GM12872 (cell line): ENCODE measurements around the gene UBE2E3.

ENCODE experiments used
- TF ChIP-seq, protein P1 (sequence below): IDR thresholded peaks from 3 replicates; pipeline ENCODE4 v1.5.1; 2011; ENCODE audit warnings: low read depth, mild to moderate bottlenecking, low read length, moderate library complexity; ENCODE audit not compliant: insufficient read depth

UBE2E3 gene

GRCh38 chr2:181005326-181005655 is 24.9 kb downstream of the UBE2E3 start:
- TF ChIP-seq, protein P1, sequence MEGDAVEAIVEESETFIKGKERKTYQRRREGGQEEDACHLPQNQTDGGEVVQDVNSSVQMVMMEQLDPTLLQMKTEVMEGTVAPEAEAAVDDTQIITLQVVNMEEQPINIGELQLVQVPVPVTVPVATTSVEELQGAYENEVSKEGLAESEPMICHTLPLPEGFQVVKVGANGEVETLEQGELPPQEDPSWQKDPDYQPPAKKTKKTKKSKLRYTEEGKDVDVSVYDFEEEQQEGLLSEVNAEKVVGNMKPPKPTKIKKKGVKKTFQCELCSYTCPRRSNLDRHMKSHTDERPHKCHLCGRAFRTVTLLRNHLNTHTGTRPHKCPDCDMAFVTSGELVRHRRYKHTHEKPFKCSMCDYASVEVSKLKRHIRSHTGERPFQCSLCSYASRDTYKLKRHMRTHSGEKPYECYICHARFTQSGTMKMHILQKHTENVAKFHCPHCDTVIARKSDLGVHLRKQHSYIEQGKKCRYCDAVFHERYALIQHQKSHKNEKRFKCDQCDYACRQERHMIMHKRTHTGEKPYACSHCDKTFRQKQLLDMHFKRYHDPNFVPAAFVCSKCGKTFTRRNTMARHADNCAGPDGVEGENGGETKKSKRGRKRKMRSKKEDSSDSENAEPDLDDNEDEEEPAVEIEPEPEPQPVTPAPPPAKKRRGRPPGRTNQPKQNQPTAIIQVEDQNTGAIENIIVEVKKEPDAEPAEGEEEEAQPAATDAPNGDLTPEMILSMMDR, result no peak

GRCh38 chr2:181005809-181006208 is 25.4 kb downstream of the UBE2E3 start:
- TF ChIP-seq, protein P1, result no peak

DNA sequence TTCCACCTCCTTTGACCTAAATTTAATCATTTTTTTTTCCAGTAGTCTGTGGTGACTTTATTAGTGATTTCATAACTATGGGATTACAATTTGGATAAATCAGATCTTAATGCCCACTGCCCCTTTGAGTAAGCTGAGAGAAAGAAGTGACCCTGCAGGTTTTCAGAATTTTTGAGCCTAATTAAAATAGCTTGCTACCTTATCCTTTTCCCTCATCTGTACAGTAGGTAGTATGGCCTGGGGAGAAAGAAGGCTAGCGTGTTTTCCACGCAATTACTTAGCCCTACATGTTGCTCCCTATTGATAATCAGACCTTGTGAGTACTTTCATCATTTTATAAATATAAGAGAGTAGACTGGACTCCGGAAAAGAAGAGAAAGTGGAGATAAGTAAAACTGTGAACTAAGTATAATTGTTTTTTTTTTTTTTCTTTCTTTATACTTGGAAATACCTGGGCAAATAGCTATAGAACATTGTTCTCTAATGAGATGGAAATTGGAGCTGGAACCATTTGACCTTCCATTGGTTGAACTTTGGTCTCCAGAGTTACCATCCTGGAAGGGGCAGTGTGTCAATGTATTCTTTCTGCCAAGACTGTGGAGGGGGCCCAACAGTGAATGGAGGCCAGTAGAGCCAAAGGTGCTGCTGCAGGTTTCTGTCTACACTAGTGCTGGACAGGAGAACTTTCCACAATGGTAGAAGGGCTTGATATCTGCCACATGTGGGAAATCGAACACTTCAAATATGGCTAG is 26.9 kb downstream of the UBE2E3 start:
- TF ChIP-seq, protein P1, result no peak

GRCh38 chr2:181008407-181008806 is 28.0 kb downstream of the UBE2E3 start:
- TF ChIP-seq, protein P1, result no peak

GRCh38 chr2:181021199-181021789 is 40.9 kb downstream of the UBE2E3 start:
- TF ChIP-seq, protein P1, result no peak

- TF ChIP-seq, protein P1, result no peak
Observed at GRCh38 chr2:181022652-181023051, 42.2 kb downstream of the UBE2E3 start.

DNA sequence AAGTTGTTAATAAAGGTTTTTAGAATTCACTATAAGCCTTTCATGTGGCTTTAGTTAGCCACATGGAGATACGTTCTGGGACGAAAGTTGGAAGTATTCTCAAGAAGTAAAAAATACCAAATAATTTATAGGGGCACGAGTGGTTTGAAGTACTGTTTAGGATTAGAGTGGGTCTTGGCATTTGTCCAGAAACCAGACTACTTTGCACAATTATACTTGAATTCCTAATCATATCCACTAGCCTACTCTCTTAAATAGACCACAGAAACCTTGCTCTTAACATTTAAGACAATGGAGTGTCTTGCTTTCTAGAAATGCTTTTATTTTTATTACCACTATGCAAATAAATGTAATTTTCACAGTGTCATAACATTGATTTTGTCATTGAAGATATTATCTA is 44.6 kb downstream of the UBE2E3 start:
- TF ChIP-seq, protein P1, result no peak
